SK-N-SH (cell line): ENCODE results near the gene HOXC6. TPM values are rescaled to one million over a fixed set of nuclear protein-coding genes. Genes with fewer than 3 reads are reported as not detected.

ENCODE experiments used
- CTCF ChIA-PET: fragments of 300-600, 350-600 bp; formaldehyde crosslinking; extraction: SDS; loops from one replicate; lab custom pipeline; 2021; lab: Yijun Ruan, JAX
- POLR2A ChIA-PET: fragments of 350-600 bp; sonication (Branson Sonifier 250); formaldehyde crosslinking; extraction: SDS; loops from one replicate; lab custom pipeline; 2020; ENCODE audit warnings: antibody characterized with exemption, inconsistent platforms; lab: Yijun Ruan, JAX
- DNase-seq: peaks from one replicate; pipeline ENCODE4 v3.0.0; 2012
- H2AFZ ChIP-seq: fragments of 200-600 bp; sonication (generic); 2 replicates; pipeline ENCODE4 v1.8.1; 2016; ENCODE audit warnings: antibody characterized with exemption, mild to moderate bottlenecking, low read depth
- H3F3A ChIP-seq: fragments of 200-600 bp; sonication (generic); replicated peaks from 2 replicates; pipeline ENCODE3; 2016; ENCODE audit warnings: antibody characterized with exemption, mild to moderate bottlenecking; ENCODE audit not compliant: insufficient read depth
- H3K27ac ChIP-seq, 2 experiments: fragments of 200-500 bp in 1 of 2; fragments of 200-600 bp in 1 of 2; sonication (Bioruptor generic) in 1 of 2; sonication (generic), shearing (Covaris generic) in 1 of 2; 2 replicates each; pipeline versions ENCODE4 v1.5.1 to v1.6.1; 2014 to 2016; ENCODE audit warnings: low read depth in 2 of 2, inconsistent platforms in 1 of 2, low read length in 1 of 2, mild to moderate bottlenecking in 1 of 2, mixed read lengths in 1 of 2
- H3K27me3 ChIP-seq: fragments of 200-600 bp; sonication (generic), shearing (Covaris generic); 2 replicates; pipeline ENCODE4 v1.6.1; 2016; ENCODE audit warnings: mixed run types; ENCODE audit not compliant: insufficient read depth
- H3K36me3 ChIP-seq, 2 experiments: fragments of 200-500 bp in 1 of 2; fragments of 200-600 bp in 1 of 2; sonication (Bioruptor generic) in 1 of 2; sonication (generic) in 1 of 2; replicated peaks in 1 of 2; 2 replicates each; pipeline versions ENCODE3 to v1.5.1; 2014 to 2016; ENCODE audit warnings: low read length in 1 of 2, mild to moderate bottlenecking in 1 of 2; ENCODE audit not compliant: insufficient read depth in 2 of 2, control insufficient read depth in 1 of 2
- H3K4me1 ChIP-seq, 2 experiments: fragments of 200-500 bp in 1 of 2; fragments of 200-600 bp in 1 of 2; sonication (Bioruptor generic) in 1 of 2; sonication (generic), shearing (Covaris generic) in 1 of 2; 2 replicates each; pipeline versions ENCODE4 v1.5.1 to v1.6.1; 2014 to 2016; ENCODE audit warnings: low read depth in 1 of 2, low read length in 1 of 2, mixed run types in 1 of 2; ENCODE audit not compliant: insufficient read depth in 2 of 2, control insufficient read depth in 1 of 2
- H3K4me2 ChIP-seq: fragments of 200-600 bp; sonication (generic), shearing (Covaris generic); 2 replicates; pipeline ENCODE4 v1.6.1; 2017; ENCODE audit warnings: mixed run types
- H3K4me3 ChIP-seq, 2 experiments: fragments of 200-500 bp in 1 of 2; fragments of 200-600 bp in 1 of 2; sonication (Bioruptor generic) in 1 of 2; sonication (generic), shearing (Covaris generic) in 1 of 2; 2 replicates each; pipeline versions ENCODE4 v1.5.1 to v1.8.1; 2014 to 2016; ENCODE audit warnings: low read depth in 2 of 2, inconsistent platforms in 1 of 2, low read length in 1 of 2, mild to moderate bottlenecking in 1 of 2, mixed read lengths in 1 of 2, moderate library complexity in 1 of 2
- H3K79me2 ChIP-seq: fragments of 200-600 bp; sonication (generic); 2 replicates; pipeline ENCODE4 v1.8.1; 2017; ENCODE audit warnings: mild to moderate bottlenecking; ENCODE audit not compliant: insufficient read depth
- H3K9ac ChIP-seq: fragments of 200-600 bp; sonication (generic); 2 replicates; pipeline ENCODE4 v1.6.1; 2017; ENCODE audit warnings: mixed run types
- H3K9me2 ChIP-seq: fragments of 200-600 bp; sonication (generic); 2 replicates; pipeline ENCODE4 v1.6.1; 2017; ENCODE audit warnings: mixed run types
- H3K9me3 ChIP-seq: fragments of 200-600 bp; sonication (generic); 2 replicates; pipeline ENCODE4 v1.6.1; 2017; ENCODE audit warnings: mixed run types, mild to moderate bottlenecking, moderate library complexity
- H4K20me1 ChIP-seq: fragments of 200-600 bp; sonication (generic); 2 replicates; pipeline ENCODE4 v1.6.1; 2017; ENCODE audit warnings: mild to moderate bottlenecking, mixed run types; ENCODE audit not compliant: insufficient read depth
- EP300 ChIP-seq, 2 experiments: IDR thresholded peaks; 2 replicates each; pipeline versions ENCODE4 v1.4.0 to v1.6.1; 2012; ENCODE audit warnings: borderline replicate concordance in 1 of 2, low read depth in 1 of 2, low read length in 1 of 2
- FOSL2 ChIP-seq: IDR thresholded peaks from 2 replicates; pipeline ENCODE4 v1.4.0; 2012; ENCODE audit warnings: low read depth, mild to moderate bottlenecking, moderate library complexity, borderline replicate concordance
- FOXJ3 ChIP-seq: sonication (generic); formaldehyde crosslinking; IDR thresholded peaks from 2 replicates; pipeline ENCODE4 v1.5.1; 2020; ENCODE audit warnings: mild to moderate bottlenecking, missing genetic modification reagents
- FOXM1 ChIP-seq: IDR thresholded peaks from 2 replicates; pipeline ENCODE4 v1.4.0; 2012; ENCODE audit warnings: low read depth, mild to moderate bottlenecking
- GABPA ChIP-seq: IDR thresholded peaks from 2 replicates; pipeline ENCODE4 v1.4.0; 2012; ENCODE audit warnings: low read depth, mild to moderate bottlenecking
- GATA2 ChIP-seq: sonication (generic); formaldehyde crosslinking; IDR thresholded peaks from 2 replicates; pipeline ENCODE4 v1.5.0; 2020; ENCODE audit warnings: mild to moderate bottlenecking, missing genetic modification reagents
- IRF3 ChIP-seq: fragments of 150-350 bp; IDR thresholded peaks from 2 replicates; pipeline ENCODE4 v1.6.1; 2016; ENCODE audit warnings: mild to moderate bottlenecking, low read depth, low read length
- MXI1 ChIP-seq: IDR thresholded peaks from 2 replicates; pipeline ENCODE4 v1.6.1; 2012; ENCODE audit warnings: mild to moderate bottlenecking, low read depth, low read length, improper control_type of control experiment
- NFIC ChIP-seq: IDR thresholded peaks from 2 replicates; pipeline ENCODE4 v1.4.0; 2012; ENCODE audit warnings: borderline replicate concordance
- NRF1 ChIP-seq: IDR thresholded peaks from 2 replicates; pipeline ENCODE4 v1.6.1; 2012; ENCODE audit warnings: low read depth, mild to moderate bottlenecking, low read length
- POLR2AphosphoS5 ChIP-seq: IDR thresholded peaks from 2 replicates; pipeline ENCODE4 v1.6.1; 2012; ENCODE audit warnings: low read depth, low read length
- RFX5 ChIP-seq: IDR thresholded peaks from 2 replicates; pipeline ENCODE4 v1.6.1; 2012; ENCODE audit warnings: mild to moderate bottlenecking, improper control_type of control experiment, low read length
- RXRA ChIP-seq: IDR thresholded peaks from 2 replicates; pipeline ENCODE4 v1.4.0; 2012; ENCODE audit warnings: low read depth, mild to moderate bottlenecking, borderline replicate concordance
- SMC3 ChIP-seq: IDR thresholded peaks from 2 replicates; pipeline ENCODE4 v1.6.1; 2012; ENCODE audit warnings: low read depth, low read length, improper control_type of control experiment
- TAF1 ChIP-seq: IDR thresholded peaks from 2 replicates; pipeline ENCODE4 v1.6.1; 2012; ENCODE audit warnings: low read depth, mild to moderate bottlenecking, low read length, moderate library complexity, borderline replicate concordance
- TCF12 ChIP-seq: IDR thresholded peaks from 2 replicates; pipeline ENCODE4 v1.4.0; 2012
- TEAD4 ChIP-seq: IDR thresholded peaks from 2 replicates; pipeline ENCODE4 v1.4.0; 2012; ENCODE audit warnings: mild to moderate bottlenecking, borderline replicate concordance; ENCODE audit not compliant: insufficient read depth
- USF1 ChIP-seq: IDR thresholded peaks from 2 replicates; pipeline ENCODE4 v1.4.0; 2012; ENCODE audit warnings: low read depth, borderline replicate concordance
- YY1 ChIP-seq: IDR thresholded peaks from 2 replicates; pipeline ENCODE4 v1.4.0; 2012; ENCODE audit warnings: low read depth, mild to moderate bottlenecking
- ZBTB33 ChIP-seq: IDR thresholded peaks from 2 replicates; pipeline ENCODE4 v1.4.0; 2012; ENCODE audit warnings: low read depth, borderline replicate concordance
- WGBS: methylation state at CpG from one replicate; pipeline ENCODE4 v1.1.6; 2017; ENCODE audit warnings: low lambda C conversion rate; 5-methylcytosine and 5-hydroxymethylcytosine counted together
- polyA plus RNA-seq, 3 experiments: library from polyadenylated mRNA; depleted of rRNA; stranded (reverse); fragments of >200 nt; gene quantifications; 2 replicates each; pipeline ENCODE4 v1.2.3, GENCODE V29; 2012
- TF ChIP-seq, protein P1 (sequence below): fragments of 200-600 bp; sonication (generic); IDR thresholded peaks from 2 replicates; pipeline ENCODE4 v1.6.1; 2017; ENCODE audit warnings: antibody characterized with exemption, mild to moderate bottlenecking, moderate library complexity
- TF ChIP-seq, protein P2 (sequence below): IDR thresholded peaks from 2 replicates; pipeline ENCODE4 v1.4.0; 2012; ENCODE audit warnings: low read depth

Gene HOXC6
- polyA plus RNA-seq, 1 of the 3 experiments (the other 2 are of a cell fraction), result 9.1 TPM

DNA sequence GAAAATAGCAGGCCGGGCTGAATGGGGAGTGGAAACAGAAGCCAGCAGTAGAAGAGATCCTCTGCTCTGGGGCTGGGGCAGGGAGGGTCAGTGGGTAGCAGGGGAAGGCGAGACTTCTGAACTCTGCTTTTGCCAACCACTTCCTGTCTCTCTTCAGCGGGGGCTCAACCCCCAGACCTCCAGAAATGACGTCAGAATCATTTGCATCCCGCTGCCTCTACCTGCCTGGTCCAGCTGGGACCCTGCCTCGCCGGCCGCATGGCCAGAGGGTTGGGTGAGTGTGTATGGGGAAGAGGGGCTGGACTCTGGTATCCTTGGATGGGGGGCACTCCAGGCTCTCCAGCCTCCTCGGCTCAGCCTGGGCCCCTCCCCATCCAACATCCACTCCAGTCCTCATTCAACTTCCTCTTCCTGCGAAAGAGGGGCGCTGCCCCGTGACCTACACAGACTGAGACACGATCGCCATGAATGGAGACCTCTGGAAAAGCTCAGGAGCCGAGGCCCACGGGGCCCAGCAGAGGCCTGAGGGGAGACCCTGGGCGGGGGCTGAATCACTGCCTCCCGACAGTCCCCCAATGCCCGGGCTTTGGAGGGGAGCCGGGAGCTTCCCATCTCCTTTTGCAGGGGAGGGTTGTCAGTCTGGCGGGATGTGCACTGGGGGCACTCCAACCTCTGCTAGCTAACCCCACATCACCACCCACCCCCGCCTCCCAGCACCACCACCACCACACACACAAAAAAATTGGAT, 24.9 kb downstream of the HOXC6 start:
- H3K9me3 ChIP-seq, result no peaks in the 10 kb centered on the region
- H4K20me1 ChIP-seq, result no peaks in the 10 kb centered on the region
- peak overlapping the region; percentile 82 to 85 for H3K4me3 ChIP-seq
- CTCF ChIA-PET, result interaction anchor here (0.6 to 5.0 kb wide), 21 partner anchors 10 to 154 kb away, joined by 3 to 45 read pairs (median 5); partner anchors contain the start of genes HOXC5, HOXC8 and SMUG1
- POLR2A ChIA-PET, result interaction anchor here (0.6 to 3.6 kb wide), 14 partner anchors 8 to 227 kb away, joined by 3 to 25 read pairs (median 4); partner anchors contain the start of genes HNRNPA1, HOXC5 and SMUG1
- H3K4me1 ChIP-seq, result peaks cover 15 to 31% of the 10 kb centered on the region in 2 experiments; a peak in 3 of 4 replicates
- H3K36me3 ChIP-seq, result peaks cover 0 to 6% of the 10 kb centered on the region in 2 experiments
- H3K79me2 ChIP-seq, result peaks cover 25% of the 10 kb centered on the region
- H3K4me2 ChIP-seq, result peak overlapping the region; percentile 86
- peak overlapping the region; percentile 81 for H3K9ac ChIP-seq
- DNase-seq, result peak; percentile 84
- H3K27ac ChIP-seq, result peak overlapping the region; percentile 57 to 96
- TF ChIP-seq USF1, result no peak
- TF ChIP-seq ZBTB33, result no peak
- TF ChIP-seq, protein P1, sequence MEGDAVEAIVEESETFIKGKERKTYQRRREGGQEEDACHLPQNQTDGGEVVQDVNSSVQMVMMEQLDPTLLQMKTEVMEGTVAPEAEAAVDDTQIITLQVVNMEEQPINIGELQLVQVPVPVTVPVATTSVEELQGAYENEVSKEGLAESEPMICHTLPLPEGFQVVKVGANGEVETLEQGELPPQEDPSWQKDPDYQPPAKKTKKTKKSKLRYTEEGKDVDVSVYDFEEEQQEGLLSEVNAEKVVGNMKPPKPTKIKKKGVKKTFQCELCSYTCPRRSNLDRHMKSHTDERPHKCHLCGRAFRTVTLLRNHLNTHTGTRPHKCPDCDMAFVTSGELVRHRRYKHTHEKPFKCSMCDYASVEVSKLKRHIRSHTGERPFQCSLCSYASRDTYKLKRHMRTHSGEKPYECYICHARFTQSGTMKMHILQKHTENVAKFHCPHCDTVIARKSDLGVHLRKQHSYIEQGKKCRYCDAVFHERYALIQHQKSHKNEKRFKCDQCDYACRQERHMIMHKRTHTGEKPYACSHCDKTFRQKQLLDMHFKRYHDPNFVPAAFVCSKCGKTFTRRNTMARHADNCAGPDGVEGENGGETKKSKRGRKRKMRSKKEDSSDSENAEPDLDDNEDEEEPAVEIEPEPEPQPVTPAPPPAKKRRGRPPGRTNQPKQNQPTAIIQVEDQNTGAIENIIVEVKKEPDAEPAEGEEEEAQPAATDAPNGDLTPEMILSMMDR, result no peak
- TF ChIP-seq POLR2AphosphoS5, result peak; percentile 55; the same call in 1 of the 2 replicates
- TF ChIP-seq YY1, result peak; percentile 63; the same call in 1 of the 2 replicates
- no peak; the same call in 1 of the 2 replicates for TF ChIP-seq TAF1
- TF ChIP-seq GATA2 (CRISPR knock-in tag), result no peak
- no peak for TF ChIP-seq FOXJ3 (CRISPR knock-in tag)
- no peak for TF ChIP-seq FOXM1
- TF ChIP-seq NFIC, result no peak
- no peak for TF ChIP-seq RXRA
- TF ChIP-seq EP300 (IDR thresholded peaks at IDR 0.05; ENCODE audit: borderline replicate concordance in 1 of 2, low read depth in 1 of 2, low read length in 1 of 2), result no peak
- TF ChIP-seq TEAD4, result no peak
- no peak for TF ChIP-seq IRF3
- TF ChIP-seq MXI1, result no peak; the same call in 1 of the 2 replicates
- TF ChIP-seq FOSL2, result no peak
- TF ChIP-seq GABPA, result peak; percentile 58
- no peak for TF ChIP-seq RFX5
- TF ChIP-seq, protein P2, sequence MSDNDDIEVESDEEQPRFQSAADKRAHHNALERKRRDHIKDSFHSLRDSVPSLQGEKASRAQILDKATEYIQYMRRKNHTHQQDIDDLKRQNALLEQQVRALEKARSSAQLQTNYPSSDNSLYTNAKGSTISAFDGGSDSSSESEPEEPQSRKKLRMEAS, result no peak
- no peak for TF ChIP-seq NRF1
- no peak; the same call in 1 of the 2 replicates for TF ChIP-seq SMC3
- no peak for TF ChIP-seq TCF12
- H3K9me2 ChIP-seq, result no peaks in the 10 kb centered on the region
- peaks cover 8% of the 10 kb centered on the region for H3F3A ChIP-seq
- no peaks in the 10 kb centered on the region for H3K27me3 ChIP-seq
- 21% methylated on average over 13 of the region's 22 CpGs for WGBS
- H2AFZ ChIP-seq, result peak overlapping the region; percentile 98
